OCI-LY7 (cell line): Measurements from ENCODE around the gene CLEC4F. TPM values are rescaled to one million over a fixed set of nuclear protein-coding genes. Genes with fewer than 3 reads are reported as not detected.

Source experiments
- BruUV-seq: library from RNA; stranded (reverse); fragments of 400-500 nt; replicated peaks from 2 replicates; lab custom pipeline; 2021; lab: Mats Ljungman, UMichigan
- CTCF ChIA-PET: fragments of 300-600 bp; sonication (Branson Sonifier 250); formaldehyde crosslinking; loops from one replicate; lab custom pipeline; 2022; ENCODE audit warnings: antibody characterized with exemption; ENCODE audit not compliant: unreplicated experiment; lab: Charles Lee
- POLR2A ChIA-PET: fragments of 300-600 bp; sonication (Branson Sonifier 250); formaldehyde crosslinking; loops from one replicate; lab custom pipeline; 2022; ENCODE audit warnings: antibody characterized with exemption; lab: Charles Lee
- DNase-seq: peaks from one replicate; pipeline ENCODE4 v3.0.0-alpha.2; 2015; ENCODE audit warnings: low spot score
- H2AFZ ChIP-seq: fragments of 200-600 bp; sonication (generic), shearing (Covaris generic); 2 replicates; pipeline ENCODE4 v1.6.1; 2014; ENCODE audit warnings: mild to moderate bottlenecking, antibody characterized with exemption, low read length, moderate library complexity
- H3K27ac ChIP-seq: fragments of 200-600 bp; sonication (generic); 2 replicates; pipeline ENCODE4 v1.5.1; 2014; ENCODE audit warnings: mixed run types, low read depth, mild to moderate bottlenecking, moderate library complexity, low read length, inconsistent platforms; ENCODE audit not compliant: poor library complexity, severe bottlenecking
- H3K36me3 ChIP-seq: fragments of 200-600 bp; sonication (generic); 2 replicates; pipeline ENCODE4 v1.6.1; 2014; ENCODE audit warnings: mild to moderate bottlenecking, antibody characterized with exemption, low read length, moderate library complexity, mixed read lengths; ENCODE audit not compliant: insufficient read depth
- H3K4me1 ChIP-seq: fragments of 200-600 bp; sonication (generic); 2 replicates; pipeline ENCODE4 v1.5.1; 2014; ENCODE audit warnings: mild to moderate bottlenecking, low read length; ENCODE audit not compliant: insufficient read depth, poor library complexity, severe bottlenecking
- H3K4me2 ChIP-seq: fragments of 200-600 bp; sonication (generic); 2 replicates; pipeline ENCODE4 v1.6.1; 2014; ENCODE audit warnings: mild to moderate bottlenecking, low read length
- H3K4me3 ChIP-seq: fragments of 200-600 bp; sonication (generic); 2 replicates; pipeline ENCODE4 v1.5.1; 2014; ENCODE audit warnings: mild to moderate bottlenecking, low read depth, low read length; ENCODE audit not compliant: poor library complexity, severe bottlenecking
- H3K79me2 ChIP-seq: fragments of 200-600 bp; sonication (generic); 2 replicates; pipeline ENCODE4 v1.6.1; 2016; ENCODE audit warnings: low read depth, mild to moderate bottlenecking, low read length, moderate library complexity, mixed read lengths; ENCODE audit not compliant: insufficient read depth
- H3K9me2 ChIP-seq: fragments of 200-600 bp; sonication (generic); 2 replicates; pipeline ENCODE4 v1.6.1; 2016; ENCODE audit warnings: mild to moderate bottlenecking, low read length, mixed read lengths; ENCODE audit not compliant: insufficient read depth
- H3K9me3 ChIP-seq: fragments of 200-600 bp; sonication (generic); 2 replicates; pipeline ENCODE4 v1.6.1; 2014; ENCODE audit warnings: mild to moderate bottlenecking, mixed run types, low read length, mixed read lengths
- H4K20me1 ChIP-seq: fragments of 200-600 bp; sonication (generic); 2 replicates; pipeline ENCODE4 v1.6.1; 2014; ENCODE audit warnings: mild to moderate bottlenecking, antibody characterized with exemption, low read length, moderate library complexity, mixed read lengths; ENCODE audit not compliant: insufficient read depth
- EZH2phosphoT487 ChIP-seq: fragments of 200-600 bp; sonication (generic); IDR thresholded peaks from 2 replicates; pipeline ENCODE4 v1.6.1; 2018; ENCODE audit warnings: low read depth, borderline replicate concordance, mild to moderate bottlenecking, mixed run types, antibody characterized with exemption, low read length, moderate library complexity, mixed read lengths
- intact Hi-C: fragments of 100-400 bp; cut with micrococcal nuclease; formaldehyde crosslinking; loops from one replicate; pipeline ENCODE4 v1.10.0; 2022; ENCODE audit not compliant: unreplicated experiment
- total RNA-seq, 2 experiments: library from RNA; depleted of rRNA in 1 of 2; stranded (reverse); fragments of >200 nt in 1 of 2; shearing (Covaris generic) in 1 of 2; gene quantifications; 2 replicates each; pipeline ENCODE4 v1.2.3, GENCODE V29; 2014 to 2022
- TF ChIP-seq, protein P1 (sequence below): fragments of 200-600 bp; sonication (generic); conservative IDR thresholded peaks from 2 replicates; pipeline ENCODE4 v1.5.1; 2014; ENCODE audit warnings: mild to moderate bottlenecking, antibody characterized with exemption, low read length, moderate library complexity, mixed read lengths

Gene CLEC4F
- total RNA-seq, 2 experiments from 2014 or later = not detected

DNA sequence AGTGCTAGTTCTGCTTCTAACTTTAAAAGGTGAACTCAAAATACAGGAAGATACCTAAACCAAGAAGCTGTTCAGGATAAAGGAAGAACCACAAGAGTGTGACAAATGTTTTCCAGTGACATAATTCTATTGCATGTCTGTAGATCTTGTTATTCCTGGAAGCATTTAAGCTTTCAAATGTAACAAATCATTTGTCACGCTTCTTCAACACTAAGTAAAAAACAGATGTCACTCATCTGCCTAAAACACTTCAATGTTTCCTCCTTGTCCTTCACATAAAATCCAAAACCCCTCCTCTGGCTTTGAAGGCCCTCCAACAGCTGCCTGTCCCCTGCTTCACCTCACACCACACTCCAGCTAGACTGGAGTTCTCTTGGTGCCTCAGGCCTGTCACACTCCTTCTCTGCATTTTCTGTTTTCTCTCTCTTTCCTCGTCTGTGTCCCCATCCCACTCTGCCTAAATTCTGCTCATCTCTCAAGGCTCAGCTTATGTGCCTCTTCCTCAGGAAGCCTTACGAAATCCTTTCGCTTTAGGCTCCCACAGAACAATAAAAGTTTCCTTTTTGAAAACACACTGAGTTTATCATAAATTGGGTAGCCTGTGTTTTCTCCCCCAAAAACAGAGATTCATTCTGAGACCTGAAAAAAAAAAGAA, 6.4 kb upstream of the CLEC4F start:
- BruUV-seq = no TSS peak
- Histone ChIP-seq H3K9me2 (no peaks in the 10 kb centered on the region), H3K4me1 (no peaks in the 10 kb centered on the region), H2AFZ (no peak overlapping the region), H3K9me3 (no peaks in the 10 kb centered on the region), H3K4me3 (no peak overlapping the region), H4K20me1 (no peaks in the 10 kb centered on the region), H3K27ac (no peak overlapping the region), H3K4me2 (no peak overlapping the region), H3K79me2 (no peaks in the 10 kb centered on the region), H3K36me3 (no peaks in the 10 kb centered on the region)
- no peak for TF ChIP-seq EZH2phosphoT487
- TF ChIP-seq, protein P1, sequence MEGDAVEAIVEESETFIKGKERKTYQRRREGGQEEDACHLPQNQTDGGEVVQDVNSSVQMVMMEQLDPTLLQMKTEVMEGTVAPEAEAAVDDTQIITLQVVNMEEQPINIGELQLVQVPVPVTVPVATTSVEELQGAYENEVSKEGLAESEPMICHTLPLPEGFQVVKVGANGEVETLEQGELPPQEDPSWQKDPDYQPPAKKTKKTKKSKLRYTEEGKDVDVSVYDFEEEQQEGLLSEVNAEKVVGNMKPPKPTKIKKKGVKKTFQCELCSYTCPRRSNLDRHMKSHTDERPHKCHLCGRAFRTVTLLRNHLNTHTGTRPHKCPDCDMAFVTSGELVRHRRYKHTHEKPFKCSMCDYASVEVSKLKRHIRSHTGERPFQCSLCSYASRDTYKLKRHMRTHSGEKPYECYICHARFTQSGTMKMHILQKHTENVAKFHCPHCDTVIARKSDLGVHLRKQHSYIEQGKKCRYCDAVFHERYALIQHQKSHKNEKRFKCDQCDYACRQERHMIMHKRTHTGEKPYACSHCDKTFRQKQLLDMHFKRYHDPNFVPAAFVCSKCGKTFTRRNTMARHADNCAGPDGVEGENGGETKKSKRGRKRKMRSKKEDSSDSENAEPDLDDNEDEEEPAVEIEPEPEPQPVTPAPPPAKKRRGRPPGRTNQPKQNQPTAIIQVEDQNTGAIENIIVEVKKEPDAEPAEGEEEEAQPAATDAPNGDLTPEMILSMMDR = no peak
- intact Hi-C loops = no loop called here
- POLR2A ChIA-PET = no interaction called here
- CTCF ChIA-PET = no interaction called here
- no peak for DNase-seq

DNA sequence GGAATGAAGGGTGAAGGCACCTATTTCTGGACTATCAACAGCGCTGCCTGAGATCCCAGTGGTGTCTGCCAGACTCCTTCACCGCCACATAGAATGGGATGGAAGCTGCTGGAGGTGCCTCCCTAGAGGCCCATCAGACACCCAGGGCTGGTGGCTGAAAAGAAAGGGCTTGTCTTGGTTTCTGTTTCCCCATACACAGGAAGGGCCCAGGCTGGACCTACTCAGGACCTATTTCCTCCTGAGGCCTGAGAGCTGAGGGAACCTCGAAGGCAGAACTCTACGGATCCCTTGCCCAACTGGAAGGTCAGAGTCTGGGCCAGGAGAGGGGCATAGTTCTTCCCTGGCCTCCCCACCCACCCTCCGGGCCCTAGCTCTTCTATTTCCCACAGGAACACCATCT, 2.9 kb upstream of the CLEC4F start:
- ChIA-PET POLR2A (no interaction called here), CTCF (no interaction called here)
- Histone ChIP-seq H3K4me2 (no peak overlapping the region), H3K9me2 (no peaks in the 10 kb centered on the region), H3K36me3 (no peaks in the 10 kb centered on the region), H2AFZ (no peak overlapping the region), H4K20me1 (no peaks in the 10 kb centered on the region), H3K9me3 (no peaks in the 10 kb centered on the region), H3K4me1 (no peaks in the 10 kb centered on the region), H3K27ac (no peak overlapping the region), H3K4me3 (no peak overlapping the region), H3K79me2 (no peaks in the 10 kb centered on the region)
- BruUV-seq = no TSS peak
- DNase-seq = no peak
- TF ChIP-seq, protein P1 = no peak
- TF ChIP-seq EZH2phosphoT487 = no peak
- intact Hi-C loops = no loop called here

DNA sequence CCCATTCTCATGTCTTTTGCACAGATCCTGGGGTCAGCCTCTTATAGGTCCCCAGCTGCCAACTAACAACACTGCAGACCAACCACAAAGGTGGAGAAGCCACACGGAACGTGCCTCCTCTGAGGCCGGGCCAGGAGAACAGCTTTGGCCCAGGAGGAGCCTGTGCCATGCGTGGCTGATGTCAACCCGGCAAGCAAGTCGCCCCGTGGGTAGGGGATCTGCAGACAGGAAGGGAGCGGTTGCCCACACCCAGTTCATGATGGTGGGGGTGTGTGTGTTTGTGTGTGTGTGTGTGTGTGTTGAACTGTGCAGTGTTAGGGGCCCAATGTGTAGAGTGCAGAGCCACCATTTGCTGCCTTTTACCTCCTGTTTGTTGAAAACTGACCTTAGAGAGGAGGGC, 2.4 kb upstream of the CLEC4F start:
- POLR2A ChIA-PET = no interaction called here
- no TSS peak for BruUV-seq

More for the DNA sequence above, 2.4 kb upstream of the CLEC4F start:
- H3K4me1 ChIP-seq = no peaks in the 10 kb centered on the region
- DNase-seq = no peak
- no peaks in the 10 kb centered on the region for H3K9me3 ChIP-seq
- H3K4me3 ChIP-seq = no peak overlapping the region
- no peak overlapping the region for H2AFZ ChIP-seq
- intact Hi-C loops = no loop called here
- TF ChIP-seq, protein P1 = no peak
- TF ChIP-seq EZH2phosphoT487 = no peak
- no peak overlapping the region for H3K27ac ChIP-seq
- no peak overlapping the region for H3K4me2 ChIP-seq
- CTCF ChIA-PET = no interaction called here
- no peaks in the 10 kb centered on the region for H3K9me2 ChIP-seq
- H3K36me3 ChIP-seq = no peaks in the 10 kb centered on the region
- no peaks in the 10 kb centered on the region for H3K79me2 ChIP-seq
- no peaks in the 10 kb centered on the region for H4K20me1 ChIP-seq
